Stimulated activated CD4-positive, alpha-beta T cell treated with anti-CD3 and anti-CD28 coated beads, Interleukin-12 subunit alpha, Interleukin-12 subunit beta, amount 100 ng/mL, for 24 hours (primary cell): Measurements from ENCODE around the gene TMEM200C.
A peak's percentile ranks its signal among the peaks of the same experiment; 100 is the strongest.
"Not testable (repeated sequence)": the region's sequence is repeated elsewhere in the genome, so short reads cannot be mapped to it uniquely, and the experiment has no call there.

ENCODE experiments used
- DNase-seq, 2 experiments: peaks; one replicate each; pipeline ENCODE4 v3.0.0-alpha.2; 2020; ENCODE audit warnings: low read depth in 2 of 2

TMEM200C gene

DNA sequence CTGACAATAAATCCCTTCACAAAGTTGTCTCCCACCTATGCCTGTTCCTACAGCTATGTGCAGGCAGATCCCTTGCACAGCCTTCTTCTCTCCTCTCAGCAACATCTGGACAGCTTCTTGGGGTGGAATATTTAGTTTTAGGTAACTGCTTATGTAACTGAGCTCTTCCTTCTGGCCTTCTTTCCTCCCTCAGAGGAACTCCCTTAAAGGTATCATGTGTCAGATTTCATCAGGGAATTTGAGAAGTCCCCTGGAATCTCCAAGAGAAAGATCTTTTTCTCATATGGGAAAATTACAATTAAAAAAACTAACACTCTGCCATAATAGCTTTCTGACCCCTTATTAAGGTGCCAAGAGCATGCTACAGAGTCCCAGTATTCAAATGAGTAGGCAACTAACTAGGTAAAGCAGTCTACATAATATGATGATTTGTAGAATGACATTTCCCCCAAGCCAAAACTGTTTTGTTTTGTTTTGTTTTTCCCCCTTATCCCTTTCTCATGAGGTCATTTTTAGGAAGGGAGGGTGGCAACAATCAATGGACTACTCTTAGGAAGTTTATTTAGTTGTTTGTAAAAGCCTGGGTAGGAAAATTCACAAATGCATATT is 2.4 kb downstream of the TMEM200C start:
- DNase-seq = no peak

DNA sequence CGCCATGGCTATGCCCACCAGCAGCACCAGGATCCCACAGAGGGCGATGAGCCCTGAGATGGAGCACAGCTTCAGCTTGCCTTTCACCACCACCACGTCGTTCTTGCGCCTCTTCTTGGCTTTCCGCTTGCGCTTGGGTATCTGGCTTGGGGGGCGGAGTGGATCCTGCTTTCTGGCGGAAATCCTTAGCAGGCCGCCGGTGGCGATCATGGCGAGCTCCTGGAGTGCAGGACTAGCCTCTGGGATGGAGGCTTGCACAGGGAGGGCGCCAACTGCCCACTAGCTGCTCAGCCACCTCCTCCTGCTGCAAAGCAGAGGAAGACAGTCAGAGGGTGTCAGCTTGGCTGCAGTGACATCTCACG is 3.5 kb downstream of the TMEM200C start:
- no peak for DNase-seq

DNA sequence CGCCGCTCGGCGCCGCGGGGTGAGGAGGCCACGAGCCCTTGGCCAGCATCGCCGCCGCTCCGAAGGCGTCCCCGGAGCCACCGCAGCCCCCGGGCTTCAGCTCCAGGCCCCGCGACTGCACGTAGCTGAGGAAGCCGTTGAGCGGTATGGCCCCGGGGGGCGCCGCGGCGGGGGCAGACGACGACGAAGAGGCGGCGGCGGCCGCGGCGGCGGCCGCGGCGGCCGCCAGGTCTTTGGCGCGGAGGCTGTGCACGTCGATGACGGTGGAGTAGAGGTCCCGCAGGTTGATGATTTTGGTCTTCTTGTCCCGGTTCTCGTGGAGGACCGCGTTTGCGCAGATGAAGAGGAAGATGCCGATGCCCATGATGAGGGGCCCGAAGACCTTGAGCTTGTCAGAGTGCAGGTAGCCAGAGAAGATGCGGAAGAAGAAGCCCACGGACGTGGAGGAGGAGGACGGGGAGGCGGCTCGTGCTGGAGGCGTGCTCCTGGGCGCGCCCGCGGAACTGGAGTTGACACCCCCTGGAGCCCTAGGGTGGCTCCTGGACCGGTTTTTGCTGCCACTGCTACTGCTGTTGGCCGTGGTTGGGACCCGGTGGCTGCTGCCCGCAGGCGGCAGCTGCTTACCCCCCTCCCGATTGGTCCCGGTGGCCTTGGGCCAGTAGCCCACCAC is 4.0 kb downstream of the TMEM200C start:
- no peak for DNase-seq

DNA sequence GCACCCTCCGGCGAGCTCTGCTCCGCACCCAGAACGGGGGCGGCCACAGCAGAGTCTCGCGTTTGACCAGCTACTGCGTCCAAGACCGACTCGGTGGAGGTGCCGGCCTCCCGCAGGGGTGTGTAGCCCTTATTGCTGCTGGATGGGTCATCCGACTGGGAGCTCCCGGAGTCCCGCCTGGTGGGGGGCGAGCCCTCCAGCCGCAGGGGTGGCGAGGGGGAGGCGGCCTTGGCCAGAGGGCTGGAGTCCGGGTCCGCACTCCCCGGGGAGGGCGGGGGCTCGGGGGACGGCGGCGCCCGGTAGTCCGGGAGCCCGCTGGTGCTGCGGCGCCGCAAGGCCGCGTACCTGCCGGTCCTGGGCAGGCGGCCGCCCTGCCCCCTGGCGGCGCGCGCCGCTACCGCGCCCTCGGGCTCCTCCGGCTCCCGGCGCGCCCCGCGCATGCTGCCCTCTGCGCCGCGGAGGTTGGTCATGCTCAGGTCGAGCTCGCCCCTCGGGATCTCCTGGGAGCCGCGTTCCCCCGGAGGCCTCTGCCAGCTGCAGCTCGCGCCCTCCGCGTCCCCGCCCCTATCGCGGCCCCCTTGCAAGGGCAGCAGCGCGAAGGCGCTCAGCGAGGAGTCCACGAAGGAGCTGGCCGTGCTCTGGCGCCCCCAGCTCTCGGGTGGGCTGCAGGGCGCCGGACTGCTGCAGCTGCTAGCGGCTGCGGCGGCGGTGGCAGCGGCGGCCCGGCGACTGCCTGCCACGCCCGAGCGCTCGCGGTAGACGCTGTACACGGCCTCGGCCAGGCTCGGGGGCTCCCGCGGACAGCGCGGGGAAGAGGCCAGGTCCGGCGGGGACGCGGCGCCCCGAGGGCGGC is 4.8 kb downstream of the TMEM200C start:
- DNase-seq = peak in 1 of 2 experiments; percentile 25

DNA sequence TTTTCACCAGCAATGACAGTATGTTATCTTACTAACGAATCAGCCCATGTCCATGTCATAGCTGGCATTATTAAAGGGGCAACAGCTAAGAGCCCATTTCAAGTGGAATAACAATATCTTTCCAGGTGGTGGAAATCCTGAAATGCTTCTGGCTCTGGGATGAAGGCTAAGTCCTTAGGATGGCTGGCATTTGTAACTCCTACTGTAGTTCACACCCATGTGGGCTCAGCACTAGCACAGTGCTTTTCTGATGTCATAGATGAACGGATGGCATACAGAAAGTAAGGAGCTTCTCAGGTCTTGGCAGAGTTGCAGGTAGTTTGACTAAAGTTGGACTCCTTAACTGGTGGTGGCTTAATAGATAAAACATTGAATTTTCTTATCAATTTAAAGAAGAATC is 10.0 kb downstream of the TMEM200C start:
- no peak for DNase-seq

DNA sequence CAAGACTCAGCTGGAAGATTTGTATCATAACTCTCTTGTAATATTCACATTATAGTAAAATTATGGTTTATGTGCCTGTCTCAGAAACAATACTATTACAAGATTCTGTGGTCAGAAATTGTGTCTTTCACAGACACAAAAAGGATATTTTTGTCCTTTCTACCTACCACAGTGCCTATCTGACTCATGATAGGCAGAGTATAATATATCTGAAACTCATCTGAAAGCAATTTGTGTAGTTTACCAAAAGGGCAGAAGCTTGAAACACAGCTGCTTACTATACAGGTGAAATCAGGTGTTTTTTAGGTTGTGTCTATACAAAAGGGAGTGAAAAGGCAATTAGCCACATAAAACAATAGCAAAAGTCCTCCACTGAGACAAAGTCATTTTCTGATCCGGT is 10.9 kb downstream of the TMEM200C start:
- DNase-seq = no peak

DNA sequence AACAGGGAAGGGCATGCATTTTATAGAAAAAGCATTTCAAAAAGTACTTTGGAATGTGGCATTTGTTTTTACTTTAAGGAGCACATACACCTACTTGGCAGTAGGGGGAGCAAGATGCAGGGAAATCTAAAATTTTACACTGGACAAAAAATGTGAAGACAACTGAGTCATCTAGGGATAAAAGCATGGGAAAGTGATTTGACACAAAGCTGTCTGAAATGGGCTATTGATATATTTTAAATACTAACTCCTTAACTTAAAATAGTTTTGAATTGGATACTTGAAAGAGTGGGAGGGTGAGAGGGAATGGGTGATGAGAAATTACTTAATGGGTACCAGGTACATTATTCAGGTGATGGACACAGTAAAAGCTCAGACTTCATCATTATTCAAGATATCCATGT is 15.8 kb downstream of the TMEM200C start:
- no peak for DNase-seq

DNA sequence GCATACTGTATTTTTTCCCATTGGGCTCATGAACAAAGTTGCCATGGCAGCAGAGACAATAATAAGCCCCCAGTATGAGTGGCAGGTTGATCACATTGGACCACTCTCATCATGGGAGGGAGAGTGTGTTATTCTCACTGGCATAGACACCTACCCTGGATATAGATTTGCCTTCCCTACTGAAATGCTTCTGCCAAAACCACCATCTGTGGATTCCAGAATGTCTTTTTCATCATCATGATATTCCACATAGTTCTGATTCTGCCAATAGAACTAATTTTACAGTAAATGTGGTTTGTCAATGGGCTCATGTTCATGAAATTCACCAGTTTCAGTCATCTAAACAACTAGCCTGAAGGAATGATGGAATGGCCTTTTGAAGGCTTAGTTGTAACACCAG is 18.4 kb downstream of the TMEM200C start:
- no peak for DNase-seq

DNA sequence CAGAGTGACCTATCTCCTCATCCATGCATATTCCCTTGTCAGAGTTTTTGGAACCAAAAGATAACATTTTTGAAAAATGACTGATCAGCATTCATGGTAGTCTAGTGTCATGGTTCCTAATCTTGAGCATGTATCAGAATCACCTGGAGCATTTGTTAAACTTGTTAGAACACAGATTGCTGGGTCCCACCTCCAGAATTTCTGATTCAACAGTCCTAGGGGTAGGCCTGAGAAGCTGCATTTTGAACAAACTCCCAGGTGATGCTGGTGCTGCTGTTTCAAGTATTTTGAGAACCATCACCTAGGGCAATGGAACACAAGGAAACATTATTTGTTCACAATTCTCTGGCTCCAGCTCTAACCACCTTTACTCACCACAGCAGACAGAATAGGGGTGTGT is 21.0 kb downstream of the TMEM200C start:
- no peak for DNase-seq

DNA sequence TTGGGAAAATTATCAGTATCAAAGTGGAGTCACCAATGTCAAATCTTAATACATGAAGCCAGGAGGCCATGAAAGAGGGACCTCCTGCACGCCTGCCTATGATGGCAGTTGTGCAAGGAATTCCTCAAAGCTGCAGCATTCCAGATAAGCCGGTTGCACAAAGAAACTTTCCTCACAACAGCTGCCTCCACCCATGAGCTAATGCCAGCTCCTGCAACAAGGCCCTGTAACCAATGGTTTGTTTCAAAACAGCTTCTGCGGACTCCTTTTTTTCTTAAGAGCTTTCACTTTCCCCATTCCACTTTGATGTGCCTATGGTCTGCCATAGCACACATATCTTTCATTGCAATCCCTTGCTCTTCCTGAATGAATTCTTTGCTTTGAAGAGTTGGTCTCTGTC is 22.4 kb downstream of the TMEM200C start:
- no peak for DNase-seq

DNA sequence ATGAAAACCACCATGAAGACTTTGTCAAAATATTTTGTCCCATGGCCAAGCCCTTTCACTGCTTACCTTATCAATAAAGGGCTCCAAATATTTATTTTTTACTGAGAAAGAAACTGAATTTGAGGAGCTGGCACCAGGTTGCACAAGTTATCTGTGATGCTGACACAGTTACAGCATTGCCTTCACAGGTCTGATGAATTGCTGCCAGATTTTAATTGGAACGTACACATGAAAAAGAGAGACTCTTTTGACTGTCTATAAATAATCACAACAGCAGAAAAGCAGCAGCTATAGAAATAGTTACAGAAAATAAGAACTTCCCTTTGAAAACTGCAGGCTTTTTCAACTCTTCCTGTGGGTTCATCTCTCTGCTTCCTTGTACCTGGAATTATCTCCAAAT is 23.9 kb downstream of the TMEM200C start:
- no peak for DNase-seq

DNA sequence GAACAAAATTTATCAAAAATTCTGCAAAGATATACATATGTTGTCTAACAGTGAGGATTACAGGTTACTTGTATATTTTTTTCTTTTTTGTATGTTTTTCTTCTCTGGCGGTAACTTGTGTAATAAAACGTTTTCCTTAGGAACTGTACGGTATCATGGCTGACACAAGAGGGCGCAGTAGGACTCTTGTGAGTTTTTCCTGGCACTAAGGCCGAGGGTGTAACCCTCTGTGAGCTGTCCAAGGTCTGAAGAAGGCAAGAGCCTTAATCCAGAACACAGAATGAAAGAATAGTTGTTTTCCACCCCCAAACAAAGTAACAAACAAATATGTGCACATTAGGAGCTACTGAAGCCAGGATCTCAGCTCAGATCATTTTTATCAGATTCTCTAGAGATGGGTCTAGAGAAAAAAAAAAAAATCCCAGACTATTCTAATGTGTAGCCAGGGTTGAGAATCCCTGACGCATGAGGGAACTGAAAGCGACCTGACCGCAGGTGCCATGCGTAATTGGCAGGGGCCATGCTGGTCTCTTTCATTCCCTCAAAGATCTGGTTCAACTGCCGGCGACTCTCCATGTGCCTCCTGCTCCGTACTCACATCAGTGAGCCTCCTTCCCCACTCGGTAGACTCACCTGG is 27.0 kb downstream of the TMEM200C start:
- peak in 1 of 2 experiments; percentile 11 for DNase-seq

DNA sequence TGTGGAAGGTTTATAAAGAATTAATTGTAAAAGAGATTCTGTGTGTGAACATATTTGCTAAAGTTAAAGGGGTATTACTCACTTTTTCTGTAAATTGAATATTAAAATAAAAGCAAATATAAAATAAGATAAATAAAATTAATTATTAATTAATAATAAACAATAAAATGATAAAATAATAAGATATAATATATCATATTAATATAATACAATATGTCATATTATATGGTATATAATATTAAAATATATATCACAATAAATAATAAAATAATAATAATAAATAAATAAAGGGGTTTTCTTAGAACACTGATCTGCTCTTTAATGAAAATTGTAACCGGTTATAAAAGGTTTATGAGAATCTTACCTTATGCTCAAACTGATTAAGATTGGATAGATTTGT is 29.8 kb downstream of the TMEM200C start:
- no peak for DNase-seq

DNA sequence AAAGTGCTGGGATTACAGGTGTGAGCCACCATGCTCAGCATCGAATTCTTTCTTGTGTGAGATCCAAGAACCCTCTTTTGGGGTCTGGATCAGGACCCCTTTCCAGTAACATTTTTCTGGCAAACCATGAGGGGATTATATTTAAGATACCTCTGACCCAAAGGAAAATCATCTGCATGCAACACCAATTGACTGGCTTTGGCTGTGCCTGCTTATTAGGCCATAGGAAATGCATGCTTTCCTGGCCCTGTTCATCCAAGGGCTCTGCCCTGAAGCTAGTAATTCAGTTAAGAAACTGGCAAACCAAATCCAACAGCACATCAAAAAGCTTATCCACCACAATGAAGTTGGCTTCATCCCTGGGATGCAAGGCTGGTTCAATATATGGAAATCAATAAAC is 33.2 kb downstream of the TMEM200C start:
- not testable (repeated sequence) for DNase-seq

DNA sequence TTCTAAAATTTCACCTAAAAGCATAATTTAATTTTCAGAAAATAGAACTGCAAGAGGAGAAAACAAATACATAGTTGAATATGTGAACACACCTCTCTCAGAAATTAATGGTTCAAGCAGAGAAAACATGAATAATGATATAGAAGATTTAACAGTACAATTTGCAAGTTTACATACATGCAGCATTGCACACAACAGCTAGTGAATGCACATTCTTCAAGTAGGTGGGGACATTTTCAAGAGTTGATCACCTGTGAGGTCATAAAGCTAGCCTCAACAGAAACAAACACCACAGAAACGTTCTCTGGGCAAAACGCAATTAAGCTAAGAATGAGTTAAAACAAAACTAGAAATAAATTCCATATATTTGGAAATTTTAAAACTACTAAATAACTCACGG is 38.1 kb downstream of the TMEM200C start:
- DNase-seq = no peak

DNA sequence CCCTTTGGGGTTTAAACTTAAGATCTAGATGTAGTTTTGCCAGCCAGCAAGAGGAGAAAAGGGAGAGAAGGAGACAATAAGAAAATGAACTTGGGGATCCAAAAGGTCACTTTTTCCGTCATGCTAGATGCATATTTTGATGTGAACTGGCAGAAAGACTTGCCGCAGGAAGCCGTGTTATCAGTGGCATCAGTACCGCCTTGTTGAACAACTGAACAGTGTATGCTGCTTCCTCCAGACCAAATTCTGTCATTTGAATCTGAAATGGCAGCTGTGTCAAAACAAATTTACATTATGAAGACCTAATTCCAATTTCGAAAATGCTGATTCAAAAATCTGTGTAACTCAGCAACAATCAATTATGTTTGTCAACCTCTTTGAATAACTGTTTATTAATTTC is 42.1 kb downstream of the TMEM200C start:
- no peak for DNase-seq

DNA sequence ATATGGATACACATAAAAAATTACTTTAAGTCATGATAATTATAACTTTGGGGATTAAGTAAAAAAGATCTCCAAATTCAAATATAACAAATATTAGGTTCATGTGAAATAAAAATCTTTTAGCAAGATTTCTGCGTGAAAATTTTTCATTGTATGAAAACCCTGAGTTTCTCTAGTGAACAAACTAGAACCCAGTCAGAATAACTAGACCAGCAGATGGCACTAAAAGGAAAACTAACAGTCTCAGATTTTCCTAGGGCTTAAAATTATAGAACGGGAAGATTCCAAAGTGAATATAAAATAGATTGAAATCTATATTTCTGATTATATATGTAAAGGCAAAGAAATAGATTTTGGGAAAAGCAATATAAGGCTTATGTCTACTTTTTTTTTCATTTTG is 43.3 kb downstream of the TMEM200C start:
- no peak for DNase-seq

DNA sequence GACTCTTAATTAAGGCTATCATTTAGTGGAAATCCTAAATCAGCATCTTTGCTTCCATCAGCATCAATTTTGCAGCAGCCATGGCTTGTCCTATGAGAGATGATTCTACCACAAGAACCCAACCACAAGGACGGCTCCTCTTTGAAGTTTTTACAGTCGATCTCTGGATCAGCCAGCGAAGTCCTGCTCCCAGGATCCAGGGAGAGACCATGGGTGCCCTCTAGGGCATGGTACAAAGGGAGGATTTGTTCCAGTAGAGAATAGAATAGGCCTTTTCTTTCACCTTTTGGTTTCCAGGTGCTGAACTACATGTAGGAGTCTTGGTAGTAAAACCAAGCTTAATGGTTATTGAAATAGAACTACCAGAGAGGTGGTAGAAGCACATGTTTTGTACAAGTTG is 52.7 kb downstream of the TMEM200C start:
- no peak for DNase-seq

DNA sequence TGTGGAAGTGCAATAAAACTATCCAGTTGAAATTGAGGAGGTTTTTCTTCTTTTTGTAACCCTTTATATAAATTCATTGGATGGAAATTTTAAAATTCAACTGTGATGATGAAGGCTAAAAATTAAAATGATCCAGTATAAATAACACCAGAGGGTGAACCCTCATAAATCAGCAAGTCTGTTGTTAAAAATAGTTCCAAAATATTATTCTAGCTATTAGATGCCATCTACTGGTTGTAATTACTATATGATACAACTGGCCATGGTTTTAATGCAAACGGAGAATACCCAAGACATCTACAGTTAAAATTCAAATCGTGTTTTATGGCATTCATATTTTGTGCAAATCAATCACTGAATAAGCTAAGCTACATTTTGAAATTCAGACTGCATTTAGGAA is 53.8 kb downstream of the TMEM200C start:
- DNase-seq = no peak

DNA sequence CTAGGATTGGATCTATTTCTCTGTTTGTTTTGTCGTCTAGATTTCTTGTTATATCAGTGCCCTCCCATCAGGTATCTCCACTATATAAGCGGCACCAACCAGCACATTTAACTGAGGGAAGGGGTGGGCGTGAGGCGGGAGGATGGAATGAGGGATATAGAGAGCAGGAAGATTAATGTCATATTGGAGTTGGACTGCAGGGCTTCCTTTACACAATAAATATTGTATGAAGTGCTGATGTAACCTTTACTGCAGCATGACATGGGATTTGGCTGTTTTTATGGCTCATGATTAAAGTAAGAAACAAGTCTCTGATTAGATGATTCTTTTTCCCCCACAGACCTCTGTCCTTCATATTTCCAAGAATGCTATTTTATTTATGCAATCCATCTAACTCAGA is 54.8 kb downstream of the TMEM200C start:
- DNase-seq = no peak

DNA sequence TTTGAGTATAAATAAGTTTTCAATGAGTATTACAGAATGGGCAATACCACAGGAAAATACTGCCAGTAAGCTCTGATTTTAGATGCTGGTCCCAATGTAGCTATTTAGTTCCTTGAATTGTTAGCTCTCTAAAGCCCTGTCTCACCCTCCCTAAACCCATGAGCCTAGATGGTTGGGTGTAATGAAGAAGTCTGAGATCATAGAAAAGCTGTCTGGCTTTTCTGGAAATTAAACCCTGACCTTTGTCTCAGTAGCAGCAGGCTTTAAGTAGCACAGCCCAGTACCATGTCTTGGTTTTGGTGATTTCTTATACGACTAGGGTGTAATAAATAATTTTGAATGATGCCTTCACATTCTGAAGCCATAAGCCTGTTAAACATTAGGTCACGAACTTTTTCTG is 55.3 kb downstream of the TMEM200C start:
- no peak for DNase-seq

DNA sequence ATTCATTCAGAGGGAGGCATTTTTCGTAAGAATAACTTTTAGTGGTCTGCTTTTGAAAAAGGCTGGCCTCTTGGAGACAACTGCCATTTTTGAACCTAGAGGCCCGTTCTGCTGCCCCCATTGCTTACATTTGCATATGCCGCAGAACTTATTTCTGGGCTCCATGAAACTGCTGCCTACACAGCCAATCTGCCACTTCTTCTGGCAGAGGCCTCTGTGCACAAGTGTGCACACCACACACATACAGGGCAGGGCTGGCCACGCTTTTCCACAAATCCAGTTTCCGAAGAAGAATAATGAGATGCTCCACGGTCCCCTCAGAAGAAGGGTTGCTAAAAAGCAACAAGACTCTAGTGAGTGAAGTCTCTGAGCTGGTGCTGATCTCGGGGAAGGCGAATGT is 56.2 kb downstream of the TMEM200C start:
- DNase-seq = no peak
